ENCODE measurements around the gene PTCD1. TPM values are rescaled to one million over a fixed set of nuclear protein-coding genes. Genes with fewer than 3 reads are reported as not detected.

PTCD1 gene
- total and polyA plus RNA-seq, 9 of the 15 experiments (the other 6 are each of a cell fraction or from before 2014, with no cell fraction given), result 0.46 to 17.1 (median 6.2) TPM

- TF ChIP-seq POLR2AphosphoS5 (IDR thresholded peaks at IDR 0.05; ENCODE audit: control insufficient read depth, insufficient read depth, low read depth, low read length), result peak; percentile 48; the same call in 1 of the 2 replicates
- TF ChIP-seq RBM22 (IDR thresholded peaks at IDR 0.05; ENCODE audit: low read depth, low read length, poor library complexity, severe bottlenecking), result peak; percentile 62
- peak; percentile 61 for TF ChIP-seq PCBP1 (IDR thresholded peaks at IDR 0.05; ENCODE audit: low read depth, low read length, poor library complexity, severe bottlenecking)
- no peak for TF ChIP-seq ETV6 (IDR thresholded peaks at IDR 0.05; ENCODE audit: borderline replicate concordance in 1 of 2, low read depth in 2 of 2, low read length in 1 of 2)
- TF ChIP-seq ETV6 (CRISPR knock-in tag; IDR thresholded peaks at IDR 0.05; ENCODE audit: borderline replicate concordance), result no peak
- TF ChIP-seq, protein P1, sequence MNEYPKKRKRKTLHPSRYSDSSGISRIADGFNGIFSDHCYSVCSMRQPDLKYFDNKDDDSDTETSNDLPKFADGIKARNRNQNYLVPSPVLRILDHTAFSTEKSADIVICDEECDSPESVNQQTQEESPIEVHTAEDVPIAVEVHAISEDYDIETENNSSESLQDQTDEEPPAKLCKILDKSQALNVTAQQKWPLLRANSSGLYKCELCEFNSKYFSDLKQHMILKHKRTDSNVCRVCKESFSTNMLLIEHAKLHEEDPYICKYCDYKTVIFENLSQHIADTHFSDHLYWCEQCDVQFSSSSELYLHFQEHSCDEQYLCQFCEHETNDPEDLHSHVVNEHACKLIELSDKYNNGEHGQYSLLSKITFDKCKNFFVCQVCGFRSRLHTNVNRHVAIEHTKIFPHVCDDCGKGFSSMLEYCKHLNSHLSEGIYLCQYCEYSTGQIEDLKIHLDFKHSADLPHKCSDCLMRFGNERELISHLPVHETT (CRISPR knock-in tag; conservative IDR thresholded peaks at IDR 0.05 in 1 of 2, IDR thresholded peaks at IDR 0.05 in 1 of 2), result no peak
- TF ChIP-seq TGIF2 (CRISPR knock-in tag; IDR thresholded peaks at IDR 0.05), result peak; percentile 67; the same call in 1 of the 2 replicates
- TF ChIP-seq COPS2 (conservative IDR thresholded peaks at IDR 0.05), result no peak
- peak; percentile 85 for TF ChIP-seq POLR2G (IDR thresholded peaks at IDR 0.05; ENCODE audit: low read depth, low read length)
- TF ChIP-seq CEBPG (CRISPR knock-in tag; IDR thresholded peaks at IDR 0.05), result no peak
- TF ChIP-seq CEBPG (tag; conservative IDR thresholded peaks at IDR 0.05 in 1 of 2, IDR thresholded peaks at IDR 0.05 in 1 of 2), result no peak
- TF ChIP-seq ZNF766 (CRISPR knock-in tag; conservative IDR thresholded peaks at IDR 0.05), result no peak
- no peak for TF ChIP-seq CAMTA2 (CRISPR knock-in tag; conservative IDR thresholded peaks at IDR 0.05)
- TF ChIP-seq SIN3A (IDR thresholded peaks at IDR 0.05; ENCODE audit: borderline replicate concordance in 2 of 2, control insufficient read depth in 1 of 2, low read depth in 2 of 2, low read length in 2 of 2), result 0 out of 4 replicates have a peak, but pooled peaks of 1 of the 2 experiments have one; percentile 12
- TF ChIP-seq, protein P2, sequence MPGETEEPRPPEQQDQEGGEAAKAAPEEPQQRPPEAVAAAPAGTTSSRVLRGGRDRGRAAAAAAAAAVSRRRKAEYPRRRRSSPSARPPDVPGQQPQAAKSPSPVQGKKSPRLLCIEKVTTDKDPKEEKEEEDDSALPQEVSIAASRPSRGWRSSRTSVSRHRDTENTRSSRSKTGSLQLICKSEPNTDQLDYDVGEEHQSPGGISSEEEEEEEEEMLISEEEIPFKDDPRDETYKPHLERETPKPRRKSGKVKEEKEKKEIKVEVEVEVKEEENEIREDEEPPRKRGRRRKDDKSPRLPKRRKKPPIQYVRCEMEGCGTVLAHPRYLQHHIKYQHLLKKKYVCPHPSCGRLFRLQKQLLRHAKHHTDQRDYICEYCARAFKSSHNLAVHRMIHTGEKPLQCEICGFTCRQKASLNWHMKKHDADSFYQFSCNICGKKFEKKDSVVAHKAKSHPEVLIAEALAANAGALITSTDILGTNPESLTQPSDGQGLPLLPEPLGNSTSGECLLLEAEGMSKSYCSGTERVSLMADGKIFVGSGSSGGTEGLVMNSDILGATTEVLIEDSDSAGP (CRISPR knock-in tag; IDR thresholded peaks at IDR 0.05), result no peak
- no peak for TF ChIP-seq ZNF184 (CRISPR knock-in tag; IDR thresholded peaks at IDR 0.05)
- no peak for TF ChIP-seq ZC3H11A (IDR thresholded peaks at IDR 0.05; ENCODE audit: low read depth, low read length)
Observed at GRCh38 chr7:99392659-99393354, 45.8 kb downstream of the PTCD1 start (continued).
